ENCODE measurements around the gene ECI2.

The ECI2 gene

DNA sequence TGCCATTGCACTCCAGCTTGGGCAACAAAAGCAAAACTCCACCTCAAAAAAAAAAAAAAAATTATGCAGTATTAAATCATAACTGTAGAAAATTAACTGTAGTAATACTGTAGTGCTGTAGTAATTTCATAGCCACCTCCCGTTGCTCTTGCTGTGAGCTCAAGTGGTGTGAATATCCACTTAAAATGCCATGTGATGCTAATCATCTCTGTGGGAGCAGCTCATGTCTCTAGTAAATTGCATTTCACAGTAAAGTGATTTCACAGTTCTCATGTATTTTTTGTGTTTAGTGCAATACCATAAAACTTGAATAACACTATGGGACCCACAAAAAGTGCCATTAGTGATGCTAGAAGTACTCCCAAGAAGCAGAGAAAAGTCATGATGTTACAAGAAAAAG, 42.1 kb downstream of the ECI2 start (continued):
- TF ChIP-seq ZEB2 (tag by site-specific recombination; IDR thresholded peaks at IDR 0.05) = peak; percentile 69
- no peak for TF ChIP-seq ZNF514 (tag by site-specific recombination; IDR thresholded peaks at IDR 0.05)
- TF ChIP-seq, protein P1, sequence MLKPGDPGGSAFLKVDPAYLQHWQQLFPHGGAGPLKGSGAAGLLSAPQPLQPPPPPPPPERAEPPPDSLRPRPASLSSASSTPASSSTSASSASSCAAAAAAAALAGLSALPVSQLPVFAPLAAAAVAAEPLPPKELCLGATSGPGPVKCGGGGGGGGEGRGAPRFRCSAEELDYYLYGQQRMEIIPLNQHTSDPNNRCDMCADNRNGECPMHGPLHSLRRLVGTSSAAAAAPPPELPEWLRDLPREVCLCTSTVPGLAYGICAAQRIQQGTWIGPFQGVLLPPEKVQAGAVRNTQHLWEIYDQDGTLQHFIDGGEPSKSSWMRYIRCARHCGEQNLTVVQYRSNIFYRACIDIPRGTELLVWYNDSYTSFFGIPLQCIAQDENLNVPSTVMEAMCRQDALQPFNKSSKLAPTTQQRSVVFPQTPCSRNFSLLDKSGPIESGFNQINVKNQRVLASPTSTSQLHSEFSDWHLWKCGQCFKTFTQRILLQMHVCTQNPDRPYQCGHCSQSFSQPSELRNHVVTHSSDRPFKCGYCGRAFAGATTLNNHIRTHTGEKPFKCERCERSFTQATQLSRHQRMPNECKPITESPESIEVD (tag by site-specific recombination; IDR thresholded peaks at IDR 0.05) = peak; percentile 100
- no peak for TF ChIP-seq ZNF169 (tag by site-specific recombination; IDR thresholded peaks at IDR 0.05)
- TF ChIP-seq ZNF473 (tag by site-specific recombination; IDR thresholded peaks at IDR 0.05) = no peak
- 0 out of 2 replicates have a peak, but pooled peaks have one; percentile 12 for TF ChIP-seq GFI1B (tag by site-specific recombination; IDR thresholded peaks at IDR 0.05)
- 0 out of 2 replicates have a peak, but pooled peaks have one; percentile 29 for TF ChIP-seq ZNF629 (tag by site-specific recombination; IDR thresholded peaks at IDR 0.05)
- peak; percentile 75 for TF ChIP-seq ZFP69B (tag by site-specific recombination; IDR thresholded peaks at IDR 0.05)
- TF ChIP-seq, protein P2, sequence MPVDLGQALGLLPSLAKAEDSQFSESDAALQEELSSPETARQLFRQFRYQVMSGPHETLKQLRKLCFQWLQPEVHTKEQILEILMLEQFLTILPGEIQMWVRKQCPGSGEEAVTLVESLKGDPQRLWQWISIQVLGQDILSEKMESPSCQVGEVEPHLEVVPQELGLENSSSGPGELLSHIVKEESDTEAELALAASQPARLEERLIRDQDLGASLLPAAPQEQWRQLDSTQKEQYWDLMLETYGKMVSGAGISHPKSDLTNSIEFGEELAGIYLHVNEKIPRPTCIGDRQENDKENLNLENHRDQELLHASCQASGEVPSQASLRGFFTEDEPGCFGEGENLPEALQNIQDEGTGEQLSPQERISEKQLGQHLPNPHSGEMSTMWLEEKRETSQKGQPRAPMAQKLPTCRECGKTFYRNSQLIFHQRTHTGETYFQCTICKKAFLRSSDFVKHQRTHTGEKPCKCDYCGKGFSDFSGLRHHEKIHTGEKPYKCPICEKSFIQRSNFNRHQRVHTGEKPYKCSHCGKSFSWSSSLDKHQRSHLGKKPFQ (tag by site-specific recombination; IDR thresholded peaks at IDR 0.05) = peak; percentile 100
- TF ChIP-seq, protein P3, sequence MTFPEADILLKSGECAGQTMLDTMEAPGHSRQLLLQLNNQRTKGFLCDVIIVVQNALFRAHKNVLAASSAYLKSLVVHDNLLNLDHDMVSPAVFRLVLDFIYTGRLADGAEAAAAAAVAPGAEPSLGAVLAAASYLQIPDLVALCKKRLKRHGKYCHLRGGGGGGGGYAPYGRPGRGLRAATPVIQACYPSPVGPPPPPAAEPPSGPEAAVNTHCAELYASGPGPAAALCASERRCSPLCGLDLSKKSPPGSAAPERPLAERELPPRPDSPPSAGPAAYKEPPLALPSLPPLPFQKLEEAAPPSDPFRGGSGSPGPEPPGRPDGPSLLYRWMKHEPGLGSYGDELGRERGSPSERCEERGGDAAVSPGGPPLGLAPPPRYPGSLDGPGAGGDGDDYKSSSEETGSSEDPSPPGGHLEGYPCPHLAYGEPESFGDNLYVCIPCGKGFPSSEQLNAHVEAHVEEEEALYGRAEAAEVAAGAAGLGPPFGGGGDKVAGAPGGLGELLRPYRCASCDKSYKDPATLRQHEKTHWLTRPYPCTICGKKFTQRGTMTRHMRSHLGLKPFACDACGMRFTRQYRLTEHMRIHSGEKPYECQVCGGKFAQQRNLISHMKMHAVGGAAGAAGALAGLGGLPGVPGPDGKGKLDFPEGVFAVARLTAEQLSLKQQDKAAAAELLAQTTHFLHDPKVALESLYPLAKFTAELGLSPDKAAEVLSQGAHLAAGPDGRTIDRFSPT (tag by site-specific recombination; IDR thresholded peaks at IDR 0.05) = peak; percentile 63; the same call in 1 of the 2 replicates
- TF ChIP-seq, protein P4, sequence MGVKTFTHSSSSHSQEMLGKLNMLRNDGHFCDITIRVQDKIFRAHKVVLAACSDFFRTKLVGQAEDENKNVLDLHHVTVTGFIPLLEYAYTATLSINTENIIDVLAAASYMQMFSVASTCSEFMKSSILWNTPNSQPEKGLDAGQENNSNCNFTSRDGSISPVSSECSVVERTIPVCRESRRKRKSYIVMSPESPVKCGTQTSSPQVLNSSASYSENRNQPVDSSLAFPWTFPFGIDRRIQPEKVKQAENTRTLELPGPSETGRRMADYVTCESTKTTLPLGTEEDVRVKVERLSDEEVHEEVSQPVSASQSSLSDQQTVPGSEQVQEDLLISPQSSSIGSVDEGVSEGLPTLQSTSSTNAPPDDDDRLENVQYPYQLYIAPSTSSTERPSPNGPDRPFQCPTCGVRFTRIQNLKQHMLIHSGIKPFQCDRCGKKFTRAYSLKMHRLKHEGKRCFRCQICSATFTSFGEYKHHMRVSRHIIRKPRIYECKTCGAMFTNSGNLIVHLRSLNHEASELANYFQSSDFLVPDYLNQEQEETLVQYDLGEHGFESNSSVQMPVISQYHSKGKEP (tag by site-specific recombination; IDR thresholded peaks at IDR 0.05) = peak; percentile 81
- peak; percentile 69; the same call in 1 of the 2 replicates for TF ChIP-seq ZNF664 (tag by site-specific recombination; IDR thresholded peaks at IDR 0.05)
- no peak for TF ChIP-seq ZNF777 (tag by site-specific recombination; IDR thresholded peaks at IDR 0.05; ENCODE audit: borderline replicate concordance)
- TF ChIP-seq ZNF394 (tag by site-specific recombination; IDR thresholded peaks at IDR 0.05; ENCODE audit: borderline replicate concordance) = no peak
- no peak for TF ChIP-seq ZNF248 (tag by site-specific recombination; IDR thresholded peaks at IDR 0.05)
- TF ChIP-seq, protein P5, sequence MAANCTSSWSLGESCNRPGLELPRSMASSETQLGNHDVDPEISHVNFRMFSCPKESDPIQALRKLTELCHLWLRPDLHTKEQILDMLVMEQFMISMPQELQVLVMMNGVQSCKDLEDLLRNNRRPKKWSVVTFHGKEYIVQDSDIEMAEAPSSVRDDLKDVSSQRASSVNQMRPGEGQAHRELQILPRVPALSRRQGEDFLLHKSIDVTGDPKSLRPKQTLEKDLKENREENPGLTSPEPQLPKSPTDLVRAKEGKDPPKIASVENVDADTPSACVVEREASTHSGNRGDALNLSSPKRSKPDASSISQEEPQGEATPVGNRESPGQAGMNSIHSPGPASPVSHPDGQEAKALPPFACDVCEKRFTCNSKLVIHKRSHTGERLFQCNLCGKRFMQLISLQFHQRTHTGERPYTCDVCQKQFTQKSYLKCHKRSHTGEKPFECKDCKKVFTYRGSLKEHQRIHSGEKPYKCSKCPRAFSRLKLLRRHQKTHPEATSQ (tag by site-specific recombination; IDR thresholded peaks at IDR 0.05) = no peak
- TF ChIP-seq ZNF341 (tag by site-specific recombination; IDR thresholded peaks at IDR 0.05; ENCODE audit: low read depth) = no peak
- TF ChIP-seq BCL11A (tag by site-specific recombination; IDR thresholded peaks at IDR 0.05; ENCODE audit: low read depth) = 0 out of 2 replicates have a peak, but pooled peaks have one; percentile 19
- TF ChIP-seq GLI2 (tag by site-specific recombination; IDR thresholded peaks at IDR 0.05; ENCODE audit: borderline replicate concordance, low read depth) = peak; percentile 75
- TF ChIP-seq WT1 (tag by site-specific recombination; IDR thresholded peaks at IDR 0.05) = peak; percentile 88
- TF ChIP-seq YY1 (tag by site-specific recombination; IDR thresholded peaks at IDR 0.05) = no peak
- peak; percentile 26; the same call in 1 of the 2 replicates for TF ChIP-seq KLF10 (tag by site-specific recombination; IDR thresholded peaks at IDR 0.05)
- TF ChIP-seq ZIC2 (tag by site-specific recombination; IDR thresholded peaks at IDR 0.05) = peak; percentile 91
- no peak for TF ChIP-seq ZNF121 (tag by site-specific recombination; IDR thresholded peaks at IDR 0.05)
- TF ChIP-seq, protein P6, sequence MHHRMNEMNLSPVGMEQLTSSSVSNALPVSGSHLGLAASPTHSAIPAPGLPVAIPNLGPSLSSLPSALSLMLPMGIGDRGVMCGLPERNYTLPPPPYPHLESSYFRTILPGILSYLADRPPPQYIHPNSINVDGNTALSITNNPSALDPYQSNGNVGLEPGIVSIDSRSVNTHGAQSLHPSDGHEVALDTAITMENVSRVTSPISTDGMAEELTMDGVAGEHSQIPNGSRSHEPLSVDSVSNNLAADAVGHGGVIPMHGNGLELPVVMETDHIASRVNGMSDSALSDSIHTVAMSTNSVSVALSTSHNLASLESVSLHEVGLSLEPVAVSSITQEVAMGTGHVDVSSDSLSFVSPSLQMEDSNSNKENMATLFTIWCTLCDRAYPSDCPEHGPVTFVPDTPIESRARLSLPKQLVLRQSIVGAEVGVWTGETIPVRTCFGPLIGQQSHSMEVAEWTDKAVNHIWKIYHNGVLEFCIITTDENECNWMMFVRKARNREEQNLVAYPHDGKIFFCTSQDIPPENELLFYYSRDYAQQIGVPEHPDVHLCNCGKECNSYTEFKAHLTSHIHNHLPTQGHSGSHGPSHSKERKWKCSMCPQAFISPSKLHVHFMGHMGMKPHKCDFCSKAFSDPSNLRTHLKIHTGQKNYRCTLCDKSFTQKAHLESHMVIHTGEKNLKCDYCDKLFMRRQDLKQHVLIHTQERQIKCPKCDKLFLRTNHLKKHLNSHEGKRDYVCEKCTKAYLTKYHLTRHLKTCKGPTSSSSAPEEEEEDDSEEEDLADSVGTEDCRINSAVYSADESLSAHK (tag by site-specific recombination; IDR thresholded peaks at IDR 0.05) = 0 out of 2 replicates have a peak, but pooled peaks have one; percentile 12
